Measurements from ENCODE around the gene XYLT1.

XYLT1 gene

DNA sequence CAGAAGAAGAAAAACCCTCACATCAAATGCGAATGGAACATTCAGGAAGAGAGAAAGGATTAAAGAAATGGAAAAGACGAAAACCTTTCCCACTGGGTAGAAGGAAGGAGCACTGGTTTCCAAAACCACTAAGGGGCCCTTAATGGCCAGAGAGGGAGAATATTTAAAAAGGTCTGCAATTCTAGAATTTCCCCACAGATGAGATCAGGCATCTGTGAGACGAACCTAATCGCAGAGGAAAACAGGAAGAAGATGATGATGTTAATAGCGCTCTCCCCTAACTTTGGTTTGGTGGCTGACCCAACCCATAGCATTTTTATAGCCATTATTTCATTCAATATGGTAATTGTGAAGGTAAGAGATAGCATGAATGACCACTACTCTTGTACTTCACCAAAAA is 32.8 kb downstream of the XYLT1 start:
- TF ChIP-seq ZFX (IDR thresholded peaks at IDR 0.05; ENCODE audit: borderline replicate concordance), result no peak
- TF ChIP-seq, protein P1, sequence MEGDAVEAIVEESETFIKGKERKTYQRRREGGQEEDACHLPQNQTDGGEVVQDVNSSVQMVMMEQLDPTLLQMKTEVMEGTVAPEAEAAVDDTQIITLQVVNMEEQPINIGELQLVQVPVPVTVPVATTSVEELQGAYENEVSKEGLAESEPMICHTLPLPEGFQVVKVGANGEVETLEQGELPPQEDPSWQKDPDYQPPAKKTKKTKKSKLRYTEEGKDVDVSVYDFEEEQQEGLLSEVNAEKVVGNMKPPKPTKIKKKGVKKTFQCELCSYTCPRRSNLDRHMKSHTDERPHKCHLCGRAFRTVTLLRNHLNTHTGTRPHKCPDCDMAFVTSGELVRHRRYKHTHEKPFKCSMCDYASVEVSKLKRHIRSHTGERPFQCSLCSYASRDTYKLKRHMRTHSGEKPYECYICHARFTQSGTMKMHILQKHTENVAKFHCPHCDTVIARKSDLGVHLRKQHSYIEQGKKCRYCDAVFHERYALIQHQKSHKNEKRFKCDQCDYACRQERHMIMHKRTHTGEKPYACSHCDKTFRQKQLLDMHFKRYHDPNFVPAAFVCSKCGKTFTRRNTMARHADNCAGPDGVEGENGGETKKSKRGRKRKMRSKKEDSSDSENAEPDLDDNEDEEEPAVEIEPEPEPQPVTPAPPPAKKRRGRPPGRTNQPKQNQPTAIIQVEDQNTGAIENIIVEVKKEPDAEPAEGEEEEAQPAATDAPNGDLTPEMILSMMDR (IDR thresholded peaks at IDR 0.05), result no peak

DNA sequence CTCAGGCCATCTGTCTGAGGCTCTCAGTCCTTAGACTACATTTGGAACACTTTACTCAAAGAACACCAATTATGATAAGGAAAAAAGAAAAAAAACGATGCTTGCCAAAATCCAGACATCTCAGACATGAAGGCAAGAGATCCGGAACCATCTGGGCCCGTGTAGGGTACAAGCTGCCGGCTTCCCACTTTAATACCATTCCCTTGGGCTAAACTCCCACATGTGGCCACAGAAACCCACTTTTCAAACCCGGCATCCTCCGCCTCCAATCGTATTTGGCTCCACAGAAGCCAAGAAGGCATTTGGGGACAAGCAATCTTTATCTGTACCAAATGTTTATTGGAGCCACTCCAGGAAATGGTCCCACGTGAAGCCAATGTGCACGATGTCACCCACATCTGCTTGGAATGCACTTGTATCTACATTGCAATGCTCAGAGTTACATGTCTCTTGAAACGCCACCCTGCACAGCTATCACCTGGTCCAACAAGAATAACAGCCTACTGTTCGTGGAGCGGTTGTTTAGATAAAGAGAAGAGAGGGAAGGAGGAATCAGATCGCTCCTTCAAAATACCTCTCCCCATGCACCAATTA is 33.5 kb downstream of the XYLT1 start:
- H3K27ac ChIP-seq, result no peak overlapping the region
- TF ChIP-seq, protein P1 (IDR thresholded peaks at IDR 0.05), result no peak
- TF ChIP-seq ZFX (IDR thresholded peaks at IDR 0.05; ENCODE audit: borderline replicate concordance), result no peak

More for the DNA sequence above, 32.8 kb downstream of the XYLT1 start:
- no peak overlapping the region for H3K27ac ChIP-seq

DNA sequence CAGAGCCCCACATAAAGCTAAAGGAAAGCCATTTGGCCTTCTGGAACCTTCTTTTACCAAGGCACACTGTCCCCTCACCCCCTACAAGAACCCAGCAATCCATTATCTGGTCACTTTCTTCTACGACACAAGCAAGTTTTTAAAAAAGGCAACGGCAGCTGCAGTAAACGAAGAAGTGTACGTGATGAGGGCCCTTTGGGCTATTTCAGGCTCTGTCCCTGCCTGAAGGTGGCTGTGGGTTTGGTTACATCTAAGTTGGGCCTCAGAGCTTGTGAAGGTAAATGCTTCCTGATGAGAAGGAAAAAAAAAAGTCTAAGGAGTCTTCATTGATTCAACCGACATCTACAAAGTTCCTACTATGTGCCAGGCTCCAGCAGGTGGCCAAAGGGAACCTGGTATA is 35.4 kb downstream of the XYLT1 start:
- no peak overlapping the region for H3K27ac ChIP-seq
- no peak for TF ChIP-seq ZFX (IDR thresholded peaks at IDR 0.05; ENCODE audit: borderline replicate concordance)
- TF ChIP-seq, protein P1 (IDR thresholded peaks at IDR 0.05), result no peak

DNA sequence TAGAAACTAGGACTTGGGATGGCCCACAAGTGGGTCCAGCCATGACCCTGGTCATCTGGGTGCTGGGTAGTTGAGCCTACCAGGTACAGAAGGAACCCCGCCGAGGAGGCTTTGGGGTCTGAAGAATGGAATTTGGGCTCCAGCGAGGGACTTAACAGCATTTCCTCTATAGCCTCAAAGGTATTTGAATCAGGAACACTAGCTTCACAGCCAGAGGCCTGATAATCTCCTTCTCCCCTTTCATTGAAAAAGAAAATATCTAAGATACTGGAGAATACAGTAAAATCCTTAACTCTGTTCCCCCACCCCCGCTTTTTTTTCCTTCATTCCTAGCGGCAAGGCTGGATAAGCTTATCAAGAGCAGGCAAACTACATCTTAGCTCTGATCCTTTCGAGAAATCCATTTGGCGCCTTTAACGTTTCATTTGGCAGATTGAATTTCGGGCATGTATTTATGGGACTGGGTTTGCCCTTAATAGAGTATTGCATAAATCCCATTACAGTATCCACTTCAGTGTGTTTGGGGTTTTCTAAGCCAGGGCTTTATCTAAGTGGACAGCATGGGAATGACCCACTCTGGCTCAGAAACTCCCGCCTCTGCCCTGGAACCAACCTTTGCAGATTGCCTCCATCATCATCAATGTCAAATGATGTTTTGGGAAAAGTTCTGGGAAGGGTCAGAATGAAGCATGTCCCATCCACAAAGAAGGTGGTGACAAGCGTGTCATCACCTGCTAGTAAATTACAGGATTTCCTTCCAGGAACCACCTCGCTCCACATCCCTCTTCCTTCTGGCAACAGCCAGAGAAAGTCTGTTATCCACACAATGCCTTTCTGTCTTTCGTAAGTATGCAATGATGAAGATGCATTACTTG is 36.9 kb downstream of the XYLT1 start:
- H3K27ac ChIP-seq, result no peak overlapping the region
- TF ChIP-seq ZFX (IDR thresholded peaks at IDR 0.05; ENCODE audit: borderline replicate concordance), result no peak
- TF ChIP-seq, protein P1 (IDR thresholded peaks at IDR 0.05), result no peak

DNA sequence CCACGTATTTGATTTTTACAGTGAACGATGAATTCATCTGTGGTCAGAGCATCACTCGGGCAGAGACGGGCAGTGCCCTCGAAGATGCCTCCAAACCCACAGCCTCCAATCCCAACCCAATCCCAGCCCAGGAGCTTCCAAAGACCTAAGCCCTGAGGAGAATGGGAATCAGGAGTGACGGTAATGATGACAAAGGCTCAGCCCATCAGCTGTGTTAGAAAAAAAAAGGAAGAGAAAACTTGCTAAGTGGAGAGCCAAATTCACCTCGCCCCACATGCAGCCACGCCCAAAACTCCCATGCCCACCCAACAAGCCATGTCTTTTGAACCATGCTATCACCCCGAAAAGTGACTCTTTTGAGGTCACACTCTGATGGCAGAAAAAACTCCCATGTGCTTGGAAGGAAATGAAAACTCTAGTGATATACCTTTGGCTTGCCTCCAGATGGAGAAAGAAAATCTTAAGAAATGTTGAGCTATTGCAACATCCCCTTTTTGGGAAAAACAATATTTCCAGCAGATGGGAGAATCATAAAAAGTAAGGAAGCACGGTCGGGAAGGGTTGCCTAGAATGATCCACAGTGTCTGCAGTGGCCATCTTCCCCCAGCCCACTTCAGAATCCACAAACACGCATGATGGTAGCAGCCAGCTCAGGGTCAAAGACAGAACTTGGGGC is 37.7 kb downstream of the XYLT1 start:
- no peak for TF ChIP-seq ZFX (IDR thresholded peaks at IDR 0.05; ENCODE audit: borderline replicate concordance)
- no peak overlapping the region for H3K27ac ChIP-seq

DNA sequence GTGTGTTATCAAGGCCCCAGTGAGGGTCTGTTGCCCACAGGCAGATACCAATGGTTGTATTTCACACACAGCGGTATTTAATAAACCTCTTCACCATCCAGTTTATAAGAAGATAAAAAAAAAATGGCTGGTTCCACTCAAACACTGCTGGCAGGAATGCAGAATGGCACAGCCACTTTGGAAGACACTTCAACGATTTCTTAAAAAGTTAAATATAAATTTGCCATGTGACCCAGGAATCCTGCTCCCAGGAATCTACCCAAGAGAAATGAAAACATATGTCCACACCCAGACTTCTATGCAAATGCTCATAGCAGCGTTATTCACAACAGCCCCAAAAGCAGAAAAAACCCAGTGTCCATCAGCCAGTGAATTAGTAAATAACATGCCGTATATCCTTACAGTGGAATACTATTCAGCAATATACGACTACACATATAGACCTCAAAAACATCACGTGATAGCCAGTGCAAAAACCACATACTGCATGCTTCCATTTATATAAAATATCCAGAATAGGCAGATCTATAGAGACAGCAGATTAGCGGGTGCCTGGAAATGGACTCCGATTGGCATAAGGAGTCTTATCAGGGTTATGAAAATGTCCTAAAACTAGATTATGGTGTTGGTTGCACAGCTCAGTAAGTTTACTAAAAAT is 38.7 kb downstream of the XYLT1 start:
- TF ChIP-seq ZFX (IDR thresholded peaks at IDR 0.05; ENCODE audit: borderline replicate concordance), result no peak
- TF ChIP-seq, protein P1 (IDR thresholded peaks at IDR 0.05), result no peak
- H3K27ac ChIP-seq, result no peak overlapping the region

DNA sequence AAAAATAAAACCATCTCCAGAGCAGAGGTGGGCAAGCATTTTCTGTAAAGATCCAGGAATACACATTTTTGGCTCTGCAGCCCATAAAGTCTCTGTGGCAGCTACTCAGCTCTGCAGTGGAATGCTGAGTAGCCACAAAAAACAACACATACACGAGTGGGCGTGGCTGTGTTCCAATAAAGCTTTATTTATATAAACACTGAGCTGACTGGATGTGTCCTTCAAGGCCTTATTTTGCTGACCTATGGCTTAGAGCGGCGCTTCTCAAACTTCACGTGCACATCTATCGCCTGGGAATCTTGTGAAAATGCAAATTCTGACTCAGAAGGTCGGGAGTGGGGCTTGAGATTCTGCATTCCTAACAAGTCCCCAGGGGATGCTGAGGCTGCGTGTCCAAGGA is 39.7 kb downstream of the XYLT1 start:
- TF ChIP-seq ZFX (IDR thresholded peaks at IDR 0.05; ENCODE audit: borderline replicate concordance), result no peak
- TF ChIP-seq, protein P1 (IDR thresholded peaks at IDR 0.05), result no peak

More for the DNA sequence above, 39.7 kb downstream of the XYLT1 start:
- no peak overlapping the region for H3K27ac ChIP-seq
